ENCODE measurements around the gene KHDC1L. TPM values are rescaled to one million over a fixed set of nuclear protein-coding genes. Genes with fewer than 3 reads are reported as not detected.

Gene KHDC1L
- total and polyA plus RNA-seq, 2 experiments from 2014 or later: not detected

GRCh38 chr6:73216859-73217258 is 8.4 kb downstream of the KHDC1L start:
- Histone ChIP-seq H3F3A (replicated peaks; ENCODE audit: low read depth) (no peaks in the 10 kb centered on the region), H4K20me1 (replicated peaks; ENCODE audit: insufficient read depth) (no peaks in the 10 kb centered on the region), H3K4me3 (no peak overlapping the region), H3K27ac (ENCODE audit: low read depth) (no peak overlapping the region), H3K36me3 (ENCODE audit: insufficient read depth) (no peaks in the 10 kb centered on the region), H2AFZ (no peak overlapping the region), H3K9me2 (ENCODE audit: insufficient read depth) (no peaks in the 10 kb centered on the region), H3K4me1 (ENCODE audit: insufficient read depth) (no peaks in the 10 kb centered on the region), H3K4me2 (no peak overlapping the region), H3K27me3 (ENCODE audit: insufficient read depth) (no peaks in the 10 kb centered on the region), H3K79me2 (replicated peaks; ENCODE audit: insufficient read depth) (no peaks in the 10 kb centered on the region)
- Mint-ChIP-seq H3K4me3 (no peak overlapping the region), H3K27ac (no peak overlapping the region), H3K4me1 (no peaks in the 10 kb centered on the region), H3K9me3 (no peaks in the 10 kb centered on the region), H3K36me3 (ENCODE audit: low read depth) (no peaks in the 10 kb centered on the region), H3K27me3 (ENCODE audit: insufficient read depth, low read depth, poor library complexity) (no peaks in the 10 kb centered on the region)
- TF ChIP-seq EZH2 (IDR thresholded peaks at IDR 0.05; ENCODE audit: low read depth, unreplicated experiment): no peak
- no peak for TF ChIP-seq EZH2phosphoT487 (IDR thresholded peaks at IDR 0.05; ENCODE audit: unreplicated experiment)
- TF ChIP-seq ZNF331 (CRISPR knock-in tag; IDR thresholded peaks at IDR 0.05; ENCODE audit: low read depth): no peak
- TF ChIP-seq CREB1 (CRISPR knock-in tag; IDR thresholded peaks at IDR 0.05; ENCODE audit: low read depth): no peak
- TF ChIP-seq NANOG (IDR thresholded peaks at IDR 0.05; ENCODE audit: borderline replicate concordance): no peak
- TF ChIP-seq CTCF (conservative IDR thresholded peaks at IDR 0.05; ENCODE audit: low read depth in 2 of 2): no peak
- no peak for TF ChIP-seq JUNB (IDR thresholded peaks at IDR 0.05; ENCODE audit: unreplicated experiment)
- TF ChIP-seq STAT1 (IDR thresholded peaks at IDR 0.05; ENCODE audit: unreplicated experiment): no peak
- no peak for TF ChIP-seq REST (IDR thresholded peaks at IDR 0.05; ENCODE audit: unreplicated experiment)
- TF ChIP-seq POLR2AphosphoS5 (IDR thresholded peaks at IDR 0.05; ENCODE audit: low read depth): no peak
- no peak for TF ChIP-seq ZNF462 (CRISPR knock-in tag; IDR thresholded peaks at IDR 0.05)
- no peak for TF ChIP-seq ETS1 (IDR thresholded peaks at IDR 0.05)
- no peak for TF ChIP-seq ZNF114 (CRISPR knock-in tag; IDR thresholded peaks at IDR 0.05)
- ATAC-seq (no peak), DNase-seq (ENCODE audit: low spot score) (no peak)
